Endothelial cell of umbilical vein (primary cell): ENCODE data around the gene COMMD8.

Experiments
- POLR2A ChIP-seq: IDR thresholded peaks from 2 replicates; pipeline ENCODE4 v1.6.1; 2012; ENCODE audit warnings: low read depth, mild to moderate bottlenecking, control low read depth, low read length
- POLR2AphosphoS5 ChIP-seq: IDR thresholded peaks from 2 replicates; pipeline ENCODE4 v1.6.1; 2012; ENCODE audit warnings: low read depth, mild to moderate bottlenecking, control low read depth, low read length, moderate library complexity; ENCODE audit not compliant: insufficient read depth

DNA sequence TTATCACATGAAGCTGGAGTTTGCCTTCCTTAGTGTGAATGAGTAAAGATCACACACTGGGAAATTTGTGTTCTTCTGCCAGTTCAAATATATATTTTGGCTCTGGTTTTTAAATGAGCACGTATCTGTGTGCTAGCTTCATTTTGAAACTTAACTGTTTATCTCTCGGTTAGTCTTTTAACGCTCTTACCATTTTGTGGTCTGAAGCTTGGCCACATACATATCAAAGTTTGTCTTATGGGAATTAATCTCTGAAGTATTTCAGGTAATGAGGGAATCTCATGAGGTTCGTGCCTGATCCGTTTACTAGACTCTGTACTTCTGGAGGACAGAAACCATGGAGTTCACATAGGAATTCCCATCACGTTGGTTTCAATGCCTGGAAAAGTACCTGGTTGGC, 35.4 kb upstream of the COMMD8 start:
- TF ChIP-seq POLR2A: no peak
- no peak for TF ChIP-seq POLR2AphosphoS5
